Natural killer cell treated with Interleukin-12 subunit alpha and Interleukin-12 subunit beta and Interleukin-15 and Interleukin-18, amount 100 ng/mL, for 72 hours (primary cell): ENCODE data around the gene MAP1S. TPM values are rescaled to one million over a fixed set of nuclear protein-coding genes. Genes with fewer than 3 reads are reported as not detected.

Experiments
- ATAC-seq, 2 donors: fragments of 150-1000 bp; cut with Tn5 transposase in 1 of 2; sonication (Bioruptor Pico), chemical (Tn5 transposase) in 1 of 2; 2 replicates each; pipeline ENCODE4 v1.10.0; 2021
- DNase-seq: peaks from one replicate; pipeline ENCODE4 v3.0.0; 2022; ENCODE audit warnings: low spot score
- H3K27ac Mint-ChIP-seq, 2 donors: 1 replicate in 1 of 2; 2 replicates in 1 of 2; pipeline ENCODE4 v1.8.0; 2022; ENCODE audit warnings: mixed read lengths in 2 of 2, mild to moderate bottlenecking in 1 of 2, moderate library complexity in 1 of 2
- H3K27me3 Mint-ChIP-seq, 2 donors: 1 replicate in 1 of 2; 2 replicates in 1 of 2; pipeline ENCODE4 v1.8.0; 2022; ENCODE audit warnings: mixed read lengths in 2 of 2
- H3K36me3 Mint-ChIP-seq: one replicate; pipeline ENCODE4 v1.8.0; 2022; ENCODE audit warnings: mixed read lengths
- H3K4me1 Mint-ChIP-seq, 2 donors: 1 replicate in 1 of 2; 2 replicates in 1 of 2; pipeline ENCODE4 v1.8.0; 2022; ENCODE audit warnings: low read depth in 2 of 2, mixed read lengths in 2 of 2, mild to moderate bottlenecking in 1 of 2
- H3K4me3 Mint-ChIP-seq: one replicate; pipeline ENCODE4 v1.8.0; 2022; ENCODE audit warnings: mixed read lengths
- H3K9me3 Mint-ChIP-seq: 2 replicates; pipeline ENCODE4 v1.8.0; 2022; ENCODE audit warnings: mixed read lengths
- total RNA-seq, 2 donors: library from RNA; stranded (reverse); gene quantifications; one replicate each; pipeline ENCODE4 v1.2.3, GENCODE V29; 2022

MAP1S gene
- total RNA-seq, 2 donors from 2014 or later: 71.0 to 75.6 TPM

GRCh38 chr19:17734146-17734545 lies 14.9 kb downstream of the MAP1S start:
- Mint-ChIP-seq H3K4me1 (peaks cover 11 to 24% of the 10 kb centered on the region in 2 donors), H3K36me3 (peaks cover 7% of the 10 kb centered on the region), H3K27ac (no peak overlapping the region), H3K4me3 (no peak overlapping the region), H3K9me3 (no peaks in the 10 kb centered on the region), H3K27me3 (no peaks in the 10 kb centered on the region)
- ATAC-seq (no peak), DNase-seq (no peak)

GRCh38 chr19:17735410-17735809 lies 16.1 kb downstream of the MAP1S start:
- H3K27me3 Mint-ChIP-seq: no peaks in the 10 kb centered on the region
- no peak overlapping the region for H3K4me3 Mint-ChIP-seq
- no peaks in the 10 kb centered on the region for H3K9me3 Mint-ChIP-seq
- H3K27ac Mint-ChIP-seq: no peak overlapping the region
- DNase-seq: no peak
- H3K36me3 Mint-ChIP-seq: peaks cover 7% of the 10 kb centered on the region
- no peak for ATAC-seq
- H3K4me1 Mint-ChIP-seq: peaks cover 9 to 19% of the 10 kb centered on the region in 2 donors

- Mint-ChIP-seq H3K4me1 (peaks cover 0 to 8% of the 10 kb centered on the region in 2 donors), H3K27me3 (no peaks in the 10 kb centered on the region), H3K36me3 (no peaks in the 10 kb centered on the region), H3K4me3 (no peak overlapping the region), H3K27ac (no peak overlapping the region), H3K9me3 (no peaks in the 10 kb centered on the region)
- DNase-seq (no peak), ATAC-seq (no peak)
These were observed 18.4 kb downstream of the MAP1S start for GRCh38 chr19:17737690-17738153.

- Mint-ChIP-seq H3K27me3 (no peaks in the 10 kb centered on the region), H3K4me3 (no peak overlapping the region), H3K36me3 (no peaks in the 10 kb centered on the region), H3K9me3 (no peaks in the 10 kb centered on the region), H3K27ac (peak overlapping the region in 1 of 2 donors; percentile 53), H3K4me1 (peaks cover 0 to 8% of the 10 kb centered on the region in 2 donors)
- no peak for ATAC-seq
- DNase-seq: no peak
These were observed 20.0 kb downstream of the MAP1S start for GRCh38 chr19:17739121-17739875.

- Mint-ChIP-seq H3K27me3 (no peaks in the 10 kb centered on the region), H3K4me1 (peaks cover 7 to 12% of the 10 kb centered on the region in 2 donors), H3K4me3 (no peak overlapping the region), H3K27ac (no peak overlapping the region), H3K36me3 (no peaks in the 10 kb centered on the region), H3K9me3 (no peaks in the 10 kb centered on the region)
- DNase-seq (no peak), ATAC-seq (no peak)
These were observed 22.2 kb downstream of the MAP1S start for GRCh38 chr19:17741456-17741855.

- DNase-seq: no peak
- no peaks in the 10 kb centered on the region for H3K27me3 Mint-ChIP-seq
These were observed 24.7 kb downstream of the MAP1S start for GRCh38 chr19:17743874-17744580.

GRCh38 chr19:17747205-17748098 lies 28.2 kb downstream of the MAP1S start:
- Mint-ChIP-seq H3K9me3 (no peaks in the 10 kb centered on the region), H3K4me1 (peaks cover 34 to 40% of the 10 kb centered on the region in 2 donors), H3K27ac (peak overlapping the region in 1 of 2 donors; percentile 59), H3K4me3 (peak overlapping the region; percentile 92), H3K27me3 (no peaks in the 10 kb centered on the region), H3K36me3 (no peaks in the 10 kb centered on the region)
- peak; percentile 97 for DNase-seq
- ATAC-seq: peak; percentile 94 to 98

More at GRCh38 chr19:17743874-17744580, 24.7 kb downstream of the MAP1S start:
- H3K4me3 Mint-ChIP-seq: peak overlapping the region; percentile 20
- no peaks in the 10 kb centered on the region for H3K9me3 Mint-ChIP-seq
- ATAC-seq: no peak
- H3K4me1 Mint-ChIP-seq: peaks cover 15 to 19% of the 10 kb centered on the region in 2 donors
- H3K27ac Mint-ChIP-seq: peak overlapping the region; percentile 37 to 80
- no peaks in the 10 kb centered on the region for H3K36me3 Mint-ChIP-seq

GRCh38 chr19:17748884-17749638 lies 29.8 kb downstream of the MAP1S start:
- Mint-ChIP-seq H3K4me3 (peak overlapping the region; percentile 92), H3K9me3 (no peaks in the 10 kb centered on the region), H3K36me3 (no peaks in the 10 kb centered on the region), H3K4me1 (peaks cover 32 to 40% of the 10 kb centered on the region in 2 donors), H3K27me3 (no peaks in the 10 kb centered on the region), H3K27ac (peak overlapping the region; percentile 97 to 98)
- no peak for ATAC-seq
- DNase-seq: no peak

- H3K4me1 Mint-ChIP-seq: peaks cover 32 to 42% of the 10 kb centered on the region in 2 donors
- H3K27me3 Mint-ChIP-seq: no peaks in the 10 kb centered on the region
- peak overlapping the region; percentile 97 to 98 for H3K27ac Mint-ChIP-seq
- no peak for DNase-seq
- peaks cover 3% of the 10 kb centered on the region for H3K36me3 Mint-ChIP-seq
- no peaks in the 10 kb centered on the region for H3K9me3 Mint-ChIP-seq
- H3K4me3 Mint-ChIP-seq: peak overlapping the region; percentile 92
- ATAC-seq: no peak
These were observed 30.6 kb downstream of the MAP1S start for GRCh38 chr19:17749912-17750317.

- Mint-ChIP-seq H3K9me3 (no peaks in the 10 kb centered on the region), H3K36me3 (peaks cover 5% of the 10 kb centered on the region), H3K27ac (peak within 1 kb of the TSS; percentile 97 to 98), H3K4me3 (peak within 1 kb of the TSS; percentile 92), H3K27me3 (no peaks in the 10 kb centered on the region), H3K4me1 (peaks cover 35 to 43% of the 10 kb centered on the region in 2 donors)
- ATAC-seq (peak; percentile 80 to 83), DNase-seq (peak; percentile 90)
These were observed 32.0 kb downstream of the MAP1S start, which contains the start of gene FCHO1 for GRCh38 chr19:17751103-17751911. FCHO1 (plus strand) TSS chr19:17751477; CDS start chr19:17755165, 3,688 bp downstream.

- H3K27ac Mint-ChIP-seq: peak overlapping the region; percentile 97 to 98
- peaks cover 31 to 40% of the 10 kb centered on the region in 2 donors for H3K4me1 Mint-ChIP-seq
- no peak for ATAC-seq
- no peaks in the 10 kb centered on the region for H3K9me3 Mint-ChIP-seq
- no peak for DNase-seq
- H3K36me3 Mint-ChIP-seq: peaks cover 5% of the 10 kb centered on the region
- no peaks in the 10 kb centered on the region for H3K27me3 Mint-ChIP-seq
- peak overlapping the region; percentile 92 for H3K4me3 Mint-ChIP-seq
These were observed 32.6 kb downstream of the MAP1S start for GRCh38 chr19:17751912-17752273.
